B cell (primary cell): Measurements from ENCODE around the gene COL16A1.

ENCODE experiments used
- EZH2 ChIP-seq: IDR thresholded peaks from 2 replicates; pipeline ENCODE4 v1.6.1; 2012; ENCODE audit warnings: borderline replicate concordance, low read depth, mild to moderate bottlenecking, moderate library complexity, low read length; ENCODE audit not compliant: insufficient read depth, poor library complexity, severe bottlenecking
- TF ChIP-seq, protein P1 (sequence below): fragments of 200-600 bp; IDR thresholded peaks from one replicate; pipeline ENCODE4 v1.8.0; 2022; ENCODE audit warnings: antibody characterized with exemption, mild to moderate bottlenecking

DNA sequence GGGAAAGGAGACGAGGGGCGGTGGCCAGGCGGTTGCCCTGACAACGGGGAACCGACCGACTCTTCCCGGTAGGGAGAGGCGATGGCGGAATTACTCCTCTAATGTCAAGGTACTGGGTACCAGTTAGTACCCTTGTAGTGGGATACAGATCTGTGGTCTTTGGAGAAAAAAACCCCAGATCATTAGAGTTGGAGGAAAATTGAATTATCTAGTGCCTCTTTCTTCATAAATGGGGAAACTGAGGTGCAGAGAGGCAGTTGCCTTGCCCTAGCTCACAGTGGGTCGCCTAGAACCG lies 58.6 kb downstream of the COL16A1 start:
- no peak for TF ChIP-seq EZH2
- TF ChIP-seq, protein P1, sequence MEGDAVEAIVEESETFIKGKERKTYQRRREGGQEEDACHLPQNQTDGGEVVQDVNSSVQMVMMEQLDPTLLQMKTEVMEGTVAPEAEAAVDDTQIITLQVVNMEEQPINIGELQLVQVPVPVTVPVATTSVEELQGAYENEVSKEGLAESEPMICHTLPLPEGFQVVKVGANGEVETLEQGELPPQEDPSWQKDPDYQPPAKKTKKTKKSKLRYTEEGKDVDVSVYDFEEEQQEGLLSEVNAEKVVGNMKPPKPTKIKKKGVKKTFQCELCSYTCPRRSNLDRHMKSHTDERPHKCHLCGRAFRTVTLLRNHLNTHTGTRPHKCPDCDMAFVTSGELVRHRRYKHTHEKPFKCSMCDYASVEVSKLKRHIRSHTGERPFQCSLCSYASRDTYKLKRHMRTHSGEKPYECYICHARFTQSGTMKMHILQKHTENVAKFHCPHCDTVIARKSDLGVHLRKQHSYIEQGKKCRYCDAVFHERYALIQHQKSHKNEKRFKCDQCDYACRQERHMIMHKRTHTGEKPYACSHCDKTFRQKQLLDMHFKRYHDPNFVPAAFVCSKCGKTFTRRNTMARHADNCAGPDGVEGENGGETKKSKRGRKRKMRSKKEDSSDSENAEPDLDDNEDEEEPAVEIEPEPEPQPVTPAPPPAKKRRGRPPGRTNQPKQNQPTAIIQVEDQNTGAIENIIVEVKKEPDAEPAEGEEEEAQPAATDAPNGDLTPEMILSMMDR: no peak
